H1 (cell line): ENCODE results near the gene COPS2. TPM values are rescaled to one million over a fixed set of nuclear protein-coding genes. Genes with fewer than 3 reads are reported as not detected.

Source experiments
- CTCF ChIA-PET: fragments of 300-600 bp; sonication (Branson Sonifier 250); formaldehyde crosslinking; loops from one replicate; lab custom pipeline; 2021; ENCODE audit not compliant: partially characterized antibody; lab: Charles Lee
- POLR2A ChIA-PET: fragments of 300-600 bp; sonication (Branson Sonifier 250); formaldehyde crosslinking; loops from one replicate; lab custom pipeline; 2021; ENCODE audit warnings: inconsistent platforms; ENCODE audit not compliant: partially characterized antibody; lab: Charles Lee
- DNase-seq, 2 experiments: peaks; one replicate each; pipeline versions ENCODE4 v3.0.0 to v3.0.0-alpha.2; 2010 to 2022; ENCODE audit warnings: low spot score in 2 of 2, low read depth in 1 of 2, mixed read lengths in 1 of 2
- FAIRE-seq: peaks from 2 replicates; lab custom pipeline; 2011; peaks lifted over from hg19 to GRCh38; lab: Jason Lieb, UNC
- H2AFZ ChIP-seq: 2 replicates; pipeline ENCODE4 v1.8.1; 2012; ENCODE audit warnings: low read length, inconsistent platforms
- H2AK5ac ChIP-seq: 2 replicates; pipeline ENCODE4 v1.6.1; 2013; ENCODE audit warnings: low read depth, low read length
- H2BK120ac ChIP-seq: replicated peaks from 2 replicates; pipeline ENCODE3; 2013; ENCODE audit warnings: low read depth, low read length, inconsistent platforms
- H2BK12ac ChIP-seq: 2 replicates; pipeline ENCODE4 v1.6.1; 2013; ENCODE audit warnings: low read depth, low read length
- H2BK15ac ChIP-seq: 2 replicates; pipeline ENCODE4 v1.6.1; 2013; ENCODE audit warnings: low read length
- H2BK20ac ChIP-seq: 2 replicates; pipeline ENCODE4 v1.6.1; 2013; ENCODE audit warnings: low read length
- H2BK5ac ChIP-seq: 2 replicates; pipeline ENCODE4 v1.6.1; 2013; ENCODE audit warnings: low read depth, low read length
- H3K14ac ChIP-seq: 2 replicates; pipeline ENCODE4 v1.6.1; 2013; ENCODE audit warnings: inconsistent platforms; ENCODE audit not compliant: insufficient read length
- H3K18ac ChIP-seq: 2 replicates; pipeline ENCODE4 v1.6.1; 2013; ENCODE audit warnings: low read length; ENCODE audit errors: extremely low read depth
- H3K23ac ChIP-seq: 2 replicates; pipeline ENCODE4 v1.6.1; 2013; ENCODE audit warnings: inconsistent platforms; ENCODE audit not compliant: insufficient read length
- H3K23me2 ChIP-seq: 2 replicates; pipeline ENCODE4 v1.6.1; 2013; ENCODE audit warnings: low read depth, low read length
- H3K27ac ChIP-seq: 2 replicates; pipeline ENCODE4 v1.6.1; 2011; ENCODE audit warnings: low read depth, low read length, inconsistent platforms
- H3K27me3 ChIP-seq, 4 experiments: replicated peaks in 1 of 4; 1 replicate in 1 of 4; 2 replicates in 3 of 4; pipeline versions ENCODE4 v1.6.1 to v1.8.1; 2011 to 2013; ENCODE audit warnings: low read length in 3 of 4, mild to moderate bottlenecking in 3 of 4, inconsistent platforms in 2 of 4, mixed read lengths in 2 of 4, moderate library complexity in 1 of 4; ENCODE audit not compliant: control insufficient read depth in 3 of 4, insufficient read depth in 3 of 4; ENCODE audit errors: extremely low read depth in 1 of 4
- H3K36me3 ChIP-seq, 4 experiments: 2 replicates each; pipeline versions ENCODE4 v1.6.1 to v1.8.1; 2011 to 2013; ENCODE audit warnings: mild to moderate bottlenecking in 4 of 4, low read length in 3 of 4, moderate library complexity in 2 of 4, control low read depth in 1 of 4, inconsistent platforms in 1 of 4; ENCODE audit not compliant: insufficient read depth in 4 of 4, control insufficient read depth in 2 of 4
- H3K4ac ChIP-seq: replicated peaks from 2 replicates; pipeline ENCODE3; 2013; ENCODE audit warnings: low read length, low read depth, mixed read lengths, inconsistent platforms; ENCODE audit not compliant: insufficient read length
- H3K4me1 ChIP-seq, 4 experiments: replicated peaks in 1 of 4; 1 replicate in 1 of 4; 2 replicates in 3 of 4; pipeline versions ENCODE4 v1.6.1 to v1.8.1; 2011 to 2013; ENCODE audit warnings: low read length in 3 of 4, inconsistent platforms in 2 of 4, mixed read lengths in 1 of 4; ENCODE audit not compliant: insufficient read depth in 4 of 4, control insufficient read depth in 3 of 4
- H3K4me2 ChIP-seq, 2 experiments: 2 replicates each; pipeline versions ENCODE4 v1.6.1 to v1.8.1; 2011 to 2013; ENCODE audit warnings: low read depth in 2 of 2, low read length in 2 of 2, control low read depth in 1 of 2, inconsistent platforms in 1 of 2, mild to moderate bottlenecking in 1 of 2; ENCODE audit not compliant: insufficient read depth in 1 of 2
- H3K4me3 ChIP-seq, 4 experiments: fragments of 200-600, 300-600 bp in 1 of 4; sonication (generic), shearing (Covaris generic), sonication (Bioruptor Twin) in 1 of 4; 2 replicates each; pipeline versions ENCODE4 v1.5.1 to v1.8.1; 2011 to 2016; ENCODE audit warnings: low read length in 4 of 4, low read depth in 3 of 4, control low read depth in 2 of 4, inconsistent platforms in 2 of 4, mild to moderate bottlenecking in 2 of 4, mixed read lengths in 1 of 4, moderate library complexity in 1 of 4; ENCODE audit not compliant: insufficient read depth in 2 of 4; ENCODE audit errors: extremely low read depth in 1 of 4
- H3K56ac ChIP-seq: replicated peaks from 2 replicates; pipeline ENCODE3; 2013; ENCODE audit warnings: low read depth, mild to moderate bottlenecking, mixed read lengths, low read length, inconsistent platforms; ENCODE audit not compliant: insufficient read length
- H3K79me1 ChIP-seq: 2 replicates; pipeline ENCODE4 v1.6.1; 2013; ENCODE audit warnings: low read depth, low read length, control low read depth
- H3K79me2 ChIP-seq, 2 experiments: 2 replicates each; pipeline versions ENCODE4 v1.6.1 to v1.8.1; 2012 to 2013; ENCODE audit warnings: low read length in 2 of 2, mild to moderate bottlenecking in 2 of 2, inconsistent platforms in 1 of 2; ENCODE audit not compliant: insufficient read depth in 2 of 2, control insufficient read depth in 1 of 2
- H3K9ac ChIP-seq, 4 experiments: replicated peaks in 1 of 4; 1 replicate in 1 of 4; 2 replicates in 3 of 4; pipeline versions ENCODE4 v1.6.1 to v1.8.1; 2011 to 2013; ENCODE audit warnings: low read depth in 3 of 4, low read length in 3 of 4, control low read depth in 2 of 4, mild to moderate bottlenecking in 2 of 4, moderate library complexity in 2 of 4, inconsistent platforms in 1 of 4; ENCODE audit errors: extremely low read depth in 1 of 4
- H3K9me3 ChIP-seq, 2 experiments: 2 replicates each; pipeline versions ENCODE4 v1.6.1 to v1.8.1; 2012 to 2013; ENCODE audit warnings: mild to moderate bottlenecking in 2 of 2, moderate library complexity in 2 of 2, control low read depth in 1 of 2, inconsistent platforms in 1 of 2, low read depth in 1 of 2, low read length in 1 of 2, mixed read lengths in 1 of 2; ENCODE audit not compliant: insufficient read depth in 2 of 2
- H4K20me1 ChIP-seq, 2 experiments: replicated peaks in 1 of 2; 2 replicates each; pipeline versions ENCODE3 to v1.8.1; 2011 to 2013; ENCODE audit warnings: inconsistent platforms in 2 of 2, low read length in 2 of 2, mild to moderate bottlenecking in 1 of 2; ENCODE audit not compliant: insufficient read depth in 2 of 2, control insufficient read depth in 1 of 2
- H4K5ac ChIP-seq: 2 replicates; pipeline ENCODE4 v1.6.1; 2013; ENCODE audit warnings: low read length, low read depth, mixed read lengths, inconsistent platforms; ENCODE audit not compliant: insufficient read length
- H4K8ac ChIP-seq: 2 replicates; pipeline ENCODE4 v1.8.0; 2013; ENCODE audit warnings: mild to moderate bottlenecking, moderate library complexity, low read length, inconsistent platforms; ENCODE audit not compliant: insufficient read depth; ENCODE audit errors: extremely low read depth
- H4K91ac ChIP-seq: replicated peaks from 2 replicates; pipeline ENCODE3; 2013; ENCODE audit warnings: low read length, mixed read lengths, inconsistent platforms; ENCODE audit not compliant: insufficient read length
- ASH2L ChIP-seq: fragments of 200-600, 300-600 bp; sonication (generic); IDR thresholded peaks from one replicate; pipeline ENCODE4 v1.7.1; 2017; ENCODE audit warnings: low read length
- RFX5 ChIP-seq: IDR thresholded peaks from 2 replicates; pipeline ENCODE4 v1.6.1; 2011; ENCODE audit warnings: low read depth, low read length, improper control_type of control experiment, borderline replicate concordance
- SIN3A ChIP-seq, 2 experiments: IDR thresholded peaks in 1 of 2; conservative IDR thresholded peaks in 1 of 2; 2 replicates each; pipeline ENCODE4 v1.6.1; 2011 to 2012; ENCODE audit warnings: low read length in 2 of 2, improper control_type of control experiment in 1 of 2, low read depth in 1 of 2, mild to moderate bottlenecking in 1 of 2
- WGBS, 2 experiments: shearing (Covaris generic) in 1 of 2; methylation state at CpG; one replicate each; pipeline versions ENCODE4 v1.1.6 to v1.1.7; 2013 to 2015; ENCODE audit warnings: low lambda C conversion rate in 2 of 2, mixed read lengths in 2 of 2, inconsistent platforms in 1 of 2, low coverage in 1 of 2, missing lambda C conversion rate in 1 of 2; ENCODE audit not compliant: insufficient replicate concordance in 2 of 2, insufficient coverage in 1 of 2, insufficient read length in 1 of 2; ENCODE audit errors: extremely low coverage in 1 of 2, missing lambda C conversion rate in 1 of 2; 5-methylcytosine and 5-hydroxymethylcytosine counted together
- polyA plus RNA-seq, 7 experiments: library from polyadenylated mRNA; depleted of rRNA in 3 of 7; stranded (reverse) in 5 of 7; unstranded in 2 of 7; fragments of >200 nt in 5 of 7; fragments of 200-250 nt in 2 of 7; gene quantifications; 1 replicate in 5 of 7; 2 replicates in 1 of 7; 4 replicates in 1 of 7; pipeline versions ENCODE4 v1.2.1 to v1.2.3, GENCODE V29; 2011 to 2013; ENCODE audit warnings: missing spikeins in 2 of 7, mixed read lengths in 2 of 7
- total RNA-seq: library from RNA; stranded (reverse); fragmentation: NEBNext Ultra II Directional; extraction: Animal tissue kit (Norgen Biotek cat#: 25700); gene quantifications from 2 replicates; pipeline ENCODE4 v1.2.1, GENCODE V29; 2021
- TF ChIP-seq, protein P1 (sequence below): IDR thresholded peaks from 2 replicates; pipeline ENCODE4 v1.6.1; 2012; ENCODE audit warnings: inconsistent platforms

The COPS2 gene
- total and polyA plus RNA-seq, 2 of the 8 experiments (the other 6 are each of a cell fraction or from before 2014, with no cell fraction given): 17.7 to 85.1 TPM

GRCh38 chr15:49084285-49084570 lies 71.2 kb downstream of the COPS2 start:
- no peak overlapping the region for H2BK20ac ChIP-seq
- H3K4ac ChIP-seq: no peak overlapping the region
- TF ChIP-seq ASH2L (no peak), RFX5 (no peak), SIN3A (conservative IDR thresholded peaks at IDR 0.05 in 1 of 2, IDR thresholded peaks at IDR 0.05 in 1 of 2; ENCODE audit: low read depth in 1 of 2, low read length in 2 of 2) (no peak)
- TF ChIP-seq, protein P1, sequence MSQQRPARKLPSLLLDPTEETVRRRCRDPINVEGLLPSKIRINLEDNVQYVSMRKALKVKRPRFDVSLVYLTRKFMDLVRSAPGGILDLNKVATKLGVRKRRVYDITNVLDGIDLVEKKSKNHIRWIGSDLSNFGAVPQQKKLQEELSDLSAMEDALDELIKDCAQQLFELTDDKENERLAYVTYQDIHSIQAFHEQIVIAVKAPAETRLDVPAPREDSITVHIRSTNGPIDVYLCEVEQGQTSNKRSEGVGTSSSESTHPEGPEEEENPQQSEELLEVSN: no peak
- no peak overlapping the region for H4K8ac ChIP-seq
- no peak overlapping the region for H4K5ac ChIP-seq
- no peaks in the 10 kb centered on the region for H3K27me3 ChIP-seq
- no peaks in the 10 kb centered on the region for H3K79me1 ChIP-seq
- H3K9ac ChIP-seq: no peak overlapping the region
- H2AK5ac ChIP-seq: no peak overlapping the region
- FAIRE-seq: no peak
- H4K91ac ChIP-seq: no peak overlapping the region
- no peaks in the 10 kb centered on the region for H3K79me2 ChIP-seq
- H2BK15ac ChIP-seq: no peak overlapping the region
- no peaks in the 10 kb centered on the region for H4K20me1 ChIP-seq
- H3K4me1 ChIP-seq: no peaks in the 10 kb centered on the region
- no peak overlapping the region for H3K56ac ChIP-seq
- H3K14ac ChIP-seq: no peak overlapping the region
- no peak overlapping the region for H3K18ac ChIP-seq
- no peak overlapping the region for H3K27ac ChIP-seq
- H2AFZ ChIP-seq: no peak overlapping the region
- no peaks in the 10 kb centered on the region for H3K9me3 ChIP-seq
- ChIA-PET CTCF (interaction anchor here (0.6 to 1.0 kb wide), 3 partner anchors 123 to 799 kb away, joined by 3 to 4 read pairs (median 3); no protein-coding TSS in a partner anchor), POLR2A (interaction anchor here (0.8 kb wide), 1 partner anchor 45 kb away, joined by 3 read pairs; no protein-coding TSS in a partner anchor)
- no peaks in the 10 kb centered on the region; the same call in 1 of the 2 replicates for H3K23me2 ChIP-seq
- H3K4me2 ChIP-seq: no peak overlapping the region
- no peak for DNase-seq
- 91% methylated on average over 3 of the region's 3 CpGs; no CpG with 5 or more reads in 1 of the 2 experiments for WGBS, 2 experiments
- H3K4me3 ChIP-seq: no peak overlapping the region
- no peak overlapping the region for H2BK5ac ChIP-seq
- H3K23ac ChIP-seq: no peak overlapping the region
- no peak overlapping the region for H2BK120ac ChIP-seq
- no peak overlapping the region for H2BK12ac ChIP-seq
- no peaks in the 10 kb centered on the region for H3K36me3 ChIP-seq
